Activated naive CD8-positive, alpha-beta T cell treated with anti-CD3 and anti-CD28 coated beads, Interleukin-2, amount 10 ng/mL, durations not matched to agents 7 days and 5 days (primary cell): ENCODE data around the gene MUS81. TPM values are rescaled to one million over a fixed set of nuclear protein-coding genes. Genes with fewer than 3 reads are reported as not detected.

Experiments used
- ATAC-seq: fragments of 150-1000 bp; cut with Tn5 transposase; one replicate; pipeline ENCODE4 v1.10.0; 2021; ENCODE audit warnings: low read depth, moderate library complexity
- POLR2A ChIA-PET: fragments of 350-600 bp; sonication (Branson Sonifier 250); formaldehyde crosslinking; loops from one replicate; lab custom pipeline; 2021; ENCODE audit warnings: antibody characterized with exemption; lab: Charles Lee
- DNase-seq: peaks from one replicate; pipeline ENCODE4 v3.0.0; 2021
- H3K27ac Mint-ChIP-seq: one replicate; pipeline ENCODE4 v1.8.0; 2022; ENCODE audit warnings: mild to moderate bottlenecking, mixed read lengths
- H3K27me3 Mint-ChIP-seq: one replicate; pipeline ENCODE4 v1.8.0; 2022; ENCODE audit warnings: mild to moderate bottlenecking, moderate library complexity, mixed read lengths
- H3K36me3 Mint-ChIP-seq: one replicate; pipeline ENCODE4 v1.8.0; 2021; ENCODE audit warnings: mild to moderate bottlenecking, mixed read lengths
- H3K4me1 Mint-ChIP-seq: one replicate; pipeline ENCODE4 v1.8.0; 2021; ENCODE audit warnings: mixed read lengths
- H3K4me3 Mint-ChIP-seq: one replicate; pipeline ENCODE4 v1.8.0; 2022; ENCODE audit warnings: mild to moderate bottlenecking, moderate library complexity, mixed read lengths
- H3K9me3 Mint-ChIP-seq: one replicate; pipeline ENCODE4 v1.8.0; 2021; ENCODE audit warnings: mixed read lengths
- total RNA-seq, 2 experiments: library from RNA; stranded (reverse); gene quantifications; one replicate each; pipeline ENCODE4 v1.2.3, GENCODE V29; 2021

The MUS81 gene
- total RNA-seq, 2 experiments from 2014 or later: 102 to 110 TPM

GRCh38 chr11:65873318-65874156 lies 13.3 kb downstream of the MUS81 start:
- DNase-seq (peak; percentile 100), ATAC-seq (peak; percentile 85)
- Mint-ChIP-seq H3K9me3 (no peaks in the 10 kb centered on the region), H3K36me3 (no peaks in the 10 kb centered on the region), H3K4me1 (peaks cover 33% of the 10 kb centered on the region), H3K27ac (peak overlapping the region; percentile 77), H3K27me3 (no peaks in the 10 kb centered on the region), H3K4me3 (peak overlapping the region; percentile 77)
- POLR2A ChIA-PET: interaction anchor here (1.6 to 7.5 kb wide), 4 partner anchors 11 to 21 kb away, joined by 5 to 176 read pairs (median 22); partner anchors contain the start of genes CCDC85B, CFL1, FIBP and MUS81

- peak within 1 kb of the TSS; percentile 87 for H3K4me3 Mint-ChIP-seq
- peaks cover 6% of the 10 kb centered on the region for H3K36me3 Mint-ChIP-seq
- DNase-seq (peak; percentile 66), ATAC-seq (peak; percentile 60)
- H3K9me3 Mint-ChIP-seq: no peaks in the 10 kb centered on the region
- no peaks in the 10 kb centered on the region for H3K27me3 Mint-ChIP-seq
- POLR2A ChIA-PET: interaction anchor here (0.9 to 5.9 kb wide), 8 partner anchors 8 to 53 kb away, joined by 3 to 70 read pairs (median 7); partner anchors contain the start of genes CCDC85B, CFL1, FIBP and MUS81
- peak within 1 kb of the TSS; percentile 92 for H3K27ac Mint-ChIP-seq
- peaks cover 54% of the 10 kb centered on the region for H3K4me1 Mint-ChIP-seq
Observed at GRCh38 chr11:65879617-65880016, 19.4 kb downstream of the MUS81 start, which contains the start of gene CTSW. Gene CTSW (plus strand): TSS chr11:65879837. CDS start chr11:65879855, 18 bp downstream.

GRCh38 chr11:65880027-65880426 lies 19.8 kb downstream of the MUS81 start:
- no peaks in the 10 kb centered on the region for H3K9me3 Mint-ChIP-seq
- ATAC-seq (no peak), DNase-seq (no peak)
- peaks cover 55% of the 10 kb centered on the region for H3K4me1 Mint-ChIP-seq
- POLR2A ChIA-PET: interaction anchor here (1.1 to 5.9 kb wide), 7 partner anchors 9 to 52 kb away, joined by 3 to 70 read pairs (median 8); partner anchors contain the start of genes CCDC85B, CFL1, FIBP and MUS81
- H3K27me3 Mint-ChIP-seq: no peaks in the 10 kb centered on the region
- peak overlapping the region; percentile 92 for H3K27ac Mint-ChIP-seq
- H3K4me3 Mint-ChIP-seq: peak overlapping the region; percentile 87
- peaks cover 6% of the 10 kb centered on the region for H3K36me3 Mint-ChIP-seq

- ATAC-seq: peak; percentile 25
- Mint-ChIP-seq H3K27me3 (no peaks in the 10 kb centered on the region), H3K4me3 (peak overlapping the region; percentile 87), H3K36me3 (peaks cover 9% of the 10 kb centered on the region), H3K9me3 (no peaks in the 10 kb centered on the region), H3K27ac (peak overlapping the region; percentile 92), H3K4me1 (peaks cover 56% of the 10 kb centered on the region)
- POLR2A ChIA-PET: interaction anchor here (0.6 to 5.9 kb wide), 8 partner anchors 9 to 51 kb away, joined by 3 to 70 read pairs (median 6); partner anchors contain the start of genes CCDC85B, CFL1, FIBP and MUS81
- no peak for DNase-seq
Observed at GRCh38 chr11:65880844-65881421, 20.7 kb downstream of the MUS81 start.

- Mint-ChIP-seq H3K27ac (peak overlapping the region; percentile 92), H3K36me3 (peaks cover 14% of the 10 kb centered on the region), H3K27me3 (no peaks in the 10 kb centered on the region), H3K9me3 (no peaks in the 10 kb centered on the region), H3K4me3 (no peak overlapping the region), H3K4me1 (peaks cover 57% of the 10 kb centered on the region)
- POLR2A ChIA-PET: interaction anchor here (0.5 to 5.9 kb wide), 6 partner anchors 8 to 171 kb away, joined by 3 to 70 read pairs (median 8); partner anchors contain the start of genes CCDC85B, CFL1, FIBP and MUS81
- DNase-seq (no peak), ATAC-seq (no peak)
Observed at GRCh38 chr11:65882120-65883057, 22.2 kb downstream of the MUS81 start.

- DNase-seq: no peak
- Mint-ChIP-seq H3K4me1 (peaks cover 53% of the 10 kb centered on the region), H3K36me3 (peaks cover 15% of the 10 kb centered on the region), H3K27me3 (no peaks in the 10 kb centered on the region), H3K9me3 (no peaks in the 10 kb centered on the region), H3K27ac (peak overlapping the region; percentile 80), H3K4me3 (no peak overlapping the region)
- ATAC-seq: no peak
- POLR2A ChIA-PET: interaction anchor here (1.6 to 12.3 kb wide), 4 partner anchors 9 to 31 kb away, joined by 8 to 304 read pairs (median 14); partner anchors contain the start of genes CFL1 and MUS81
Observed at GRCh38 chr11:65883058-65883761, 23.0 kb downstream of the MUS81 start.

GRCh38 chr11:65883786-65884715 lies 23.8 kb downstream of the MUS81 start:
- peaks cover 50% of the 10 kb centered on the region for H3K4me1 Mint-ChIP-seq
- H3K4me3 Mint-ChIP-seq: no peak overlapping the region
- no peaks in the 10 kb centered on the region for H3K9me3 Mint-ChIP-seq
- peak overlapping the region; percentile 69 for H3K27ac Mint-ChIP-seq
- no peaks in the 10 kb centered on the region for H3K27me3 Mint-ChIP-seq
- POLR2A ChIA-PET: interaction anchor here (0.9 to 12.3 kb wide), 16 partner anchors 10 to 118 kb away, joined by 3 to 304 read pairs (median 6); partner anchors contain the start of genes BANF1, CFL1, EIF1AD and FOSL1
- no peak for ATAC-seq
- H3K36me3 Mint-ChIP-seq: peaks cover 16% of the 10 kb centered on the region
- no peak for DNase-seq

GRCh38 chr11:65884716-65885092 lies 24.5 kb downstream of the MUS81 start:
- POLR2A ChIA-PET: interaction anchor here (0.8 to 12.3 kb wide), 19 partner anchors 9 to 170 kb away, joined by 3 to 304 read pairs (median 6); partner anchors contain the start of genes BANF1, CFL1, EIF1AD and FOSL1
- peak; percentile 89 for DNase-seq
- H3K27me3 Mint-ChIP-seq: no peaks in the 10 kb centered on the region
- H3K36me3 Mint-ChIP-seq: peaks cover 16% of the 10 kb centered on the region
- peaks cover 50% of the 10 kb centered on the region for H3K4me1 Mint-ChIP-seq
- peak overlapping the region; percentile 69 for H3K27ac Mint-ChIP-seq
- H3K9me3 Mint-ChIP-seq: no peaks in the 10 kb centered on the region
- H3K4me3 Mint-ChIP-seq: peak overlapping the region; percentile 19
- peak; percentile 33 for ATAC-seq

- Mint-ChIP-seq H3K4me3 (no peak overlapping the region), H3K27me3 (no peaks in the 10 kb centered on the region), H3K4me1 (peaks cover 51% of the 10 kb centered on the region), H3K27ac (peak overlapping the region; percentile 69), H3K9me3 (no peaks in the 10 kb centered on the region), H3K36me3 (peaks cover 16% of the 10 kb centered on the region)
- ATAC-seq (no peak), DNase-seq (no peak)
- POLR2A ChIA-PET: interaction anchor here (0.7 to 12.3 kb wide), 20 partner anchors 9 to 170 kb away, joined by 3 to 304 read pairs (median 4); partner anchors contain the start of genes CFL1, FOSL1, MUS81 and SART1
Observed at GRCh38 chr11:65885231-65885630, 25.0 kb downstream of the MUS81 start.

GRCh38 chr11:65885808-65886536 lies 25.7 kb downstream of the MUS81 start:
- Mint-ChIP-seq H3K36me3 (peaks cover 12% of the 10 kb centered on the region), H3K9me3 (no peaks in the 10 kb centered on the region), H3K27ac (no peak overlapping the region), H3K4me1 (peaks cover 45% of the 10 kb centered on the region), H3K4me3 (no peak overlapping the region), H3K27me3 (no peaks in the 10 kb centered on the region)
- POLR2A ChIA-PET: interaction anchor here (0.7 to 12.3 kb wide), 13 partner anchors 8 to 171 kb away, joined by 3 to 304 read pairs (median 4); partner anchors contain the start of genes CFL1, MUS81 and SART1
- DNase-seq (no peak), ATAC-seq (no peak)
